NCI-H446 (cell line): ENCODE data around the gene RCBTB2.

ENCODE experiments used
- DNase-seq, 2 experiments: peaks; one replicate each; lab custom pipeline; 2025; lab: John Stamatoyannopoulos, UW

RCBTB2 gene

GRCh38 chr13:48449656-48450055 lies 83.2 kb downstream of the RCBTB2 start:
- no peak for DNase-seq

GRCh38 chr13:48448959-48449614 lies 83.8 kb downstream of the RCBTB2 start:
- no peak for DNase-seq

- no peak for DNase-seq
Observed at GRCh38 chr13:48448285-48448958, 84.5 kb downstream of the RCBTB2 start.

- DNase-seq, result no peak
Observed at GRCh38 chr13:48446464-48446863, 86.4 kb downstream of the RCBTB2 start.

GRCh38 chr13:48443442-48444208 lies 89.3 kb downstream of the RCBTB2 start:
- no peak for DNase-seq
